ENCODE measurements around the gene MAP3K7. TPM values are rescaled to one million over a fixed set of nuclear protein-coding genes. Genes with fewer than 3 reads are reported as not detected.

MAP3K7 gene
- total RNA-seq, 1 donor from 2014 or later = 21.9 TPM

GRCh38 chr6:90610751-90611542, 24.1 kb upstream of the MAP3K7 start:
- peak overlapping the region; percentile 48 for H3K4me3 ChIP-seq (ENCODE audit: low read depth, low read length)
- no peak for DNase-seq (ENCODE audit: low read depth)
- no peak for TF ChIP-seq CTCF (conservative IDR thresholded peaks at IDR 0.05; ENCODE audit: low read depth, low read length)

- DNase-seq (ENCODE audit: low read depth) = no peak
- H3K4me3 ChIP-seq (ENCODE audit: low read depth, low read length) = peak overlapping the region; percentile 48
- no peak for TF ChIP-seq CTCF (conservative IDR thresholded peaks at IDR 0.05; ENCODE audit: low read depth, low read length)
These were observed 23.5 kb upstream of the MAP3K7 start for GRCh38 chr6:90610301-90610750.

GRCh38 chr6:90605749-90606340, 19.0 kb upstream of the MAP3K7 start:
- no peak overlapping the region for H3K4me3 ChIP-seq (ENCODE audit: low read depth, low read length)
- no peak for TF ChIP-seq CTCF (conservative IDR thresholded peaks at IDR 0.05; ENCODE audit: low read depth, low read length)
- DNase-seq (ENCODE audit: low read depth) = no peak

GRCh38 chr6:90604546-90604945, 17.7 kb upstream of the MAP3K7 start:
- DNase-seq (ENCODE audit: low read depth) = no peak
- no peak overlapping the region for H3K4me3 ChIP-seq (ENCODE audit: low read depth, low read length)
- no peak for TF ChIP-seq CTCF (conservative IDR thresholded peaks at IDR 0.05; ENCODE audit: low read depth, low read length)

- no peak overlapping the region for H3K4me3 ChIP-seq (ENCODE audit: low read depth, low read length)
- TF ChIP-seq CTCF (conservative IDR thresholded peaks at IDR 0.05; ENCODE audit: low read depth, low read length) = no peak
- DNase-seq (ENCODE audit: low read depth) = no peak
These were observed 12.3 kb upstream of the MAP3K7 start for GRCh38 chr6:90599151-90599550.

GRCh38 chr6:90598192-90598951, 11.5 kb upstream of the MAP3K7 start:
- no peak for DNase-seq (ENCODE audit: low read depth)
- H3K4me3 ChIP-seq (ENCODE audit: low read depth, low read length) = no peak overlapping the region
- TF ChIP-seq CTCF (conservative IDR thresholded peaks at IDR 0.05; ENCODE audit: low read depth, low read length) = no peak
